ENCODE measurements around the gene SSR4.

SSR4 gene

GRCh38 chrX:153776120-153776599 is 18.3 kb upstream of the SSR4 start:
- no peak for TF ChIP-seq CTCF (IDR thresholded peaks at IDR 0.05; ENCODE audit: low read depth, low read length, poor library complexity, severe bottlenecking)
- no peak for TF ChIP-seq EZH2phosphoT487 (IDR thresholded peaks at IDR 0.05; ENCODE audit: borderline replicate concordance, low read length)
- Histone ChIP-seq H3K4me2 (ENCODE audit: low read length) (no peak overlapping the region), H3K79me2 (ENCODE audit: control insufficient read depth, low read length) (no peaks in the 10 kb centered on the region), H4K20me1 (ENCODE audit: control insufficient read depth, insufficient read depth, low read depth, low read length) (no peaks in the 10 kb centered on the region), H3K27ac (ENCODE audit: low read depth, low read length) (no peak overlapping the region), H3K9me2 (replicated peaks; ENCODE audit: control insufficient read depth, low read length) (no peaks in the 10 kb centered on the region), H3K9me3 (ENCODE audit: control insufficient read depth, insufficient read depth, low read length) (no peaks in the 10 kb centered on the region), H3F3A (ENCODE audit: control insufficient read depth, insufficient read depth) (no peaks in the 10 kb centered on the region), H3K4me3 (ENCODE audit: low read length) (no peak overlapping the region), H3K4me1 (ENCODE audit: control insufficient read depth, low read length) (no peaks in the 10 kb centered on the region), H3K36me3 (ENCODE audit: control insufficient read depth, low read length) (no peaks in the 10 kb centered on the region), H3K27me3 (ENCODE audit: control insufficient read depth, low read length) (no peaks in the 10 kb centered on the region)

- Histone ChIP-seq H3F3A (ENCODE audit: control insufficient read depth, insufficient read depth) (no peaks in the 10 kb centered on the region), H3K36me3 (ENCODE audit: control insufficient read depth, low read length) (no peaks in the 10 kb centered on the region)
Measured at GRCh38 chrX:153776611-153777045, 17.8 kb upstream of the SSR4 start.

GRCh38 chrX:153777261-153778090 is 17.0 kb upstream of the SSR4 start:
- Histone ChIP-seq H3K4me2 (ENCODE audit: low read length) (no peak overlapping the region), H3K27me3 (ENCODE audit: control insufficient read depth, low read length) (no peaks in the 10 kb centered on the region), H3K79me2 (ENCODE audit: control insufficient read depth, low read length) (no peaks in the 10 kb centered on the region), H3K9me3 (ENCODE audit: control insufficient read depth, insufficient read depth, low read length) (no peaks in the 10 kb centered on the region), H3K4me3 (ENCODE audit: low read length) (no peak overlapping the region), H3K27ac (ENCODE audit: low read depth, low read length) (no peak overlapping the region), H3K36me3 (ENCODE audit: control insufficient read depth, low read length) (no peaks in the 10 kb centered on the region), H3F3A (ENCODE audit: control insufficient read depth, insufficient read depth) (no peaks in the 10 kb centered on the region), H3K4me1 (ENCODE audit: control insufficient read depth, low read length) (no peaks in the 10 kb centered on the region), H4K20me1 (ENCODE audit: control insufficient read depth, insufficient read depth, low read depth, low read length) (no peaks in the 10 kb centered on the region), H3K9me2 (replicated peaks; ENCODE audit: control insufficient read depth, low read length) (no peaks in the 10 kb centered on the region)
- TF ChIP-seq EZH2phosphoT487 (IDR thresholded peaks at IDR 0.05; ENCODE audit: borderline replicate concordance, low read length) (no peak), CTCF (IDR thresholded peaks at IDR 0.05; ENCODE audit: low read depth, low read length, poor library complexity, severe bottlenecking) (no peak)

More at GRCh38 chrX:153776611-153777045, 17.8 kb upstream of the SSR4 start:
- Histone ChIP-seq H3K4me1 (ENCODE audit: control insufficient read depth, low read length) (no peaks in the 10 kb centered on the region), H3K4me2 (ENCODE audit: low read length) (no peak overlapping the region), H3K9me2 (replicated peaks; ENCODE audit: control insufficient read depth, low read length) (no peaks in the 10 kb centered on the region), H3K4me3 (ENCODE audit: low read length) (no peak overlapping the region), H3K27ac (ENCODE audit: low read depth, low read length) (no peak overlapping the region), H3K79me2 (ENCODE audit: control insufficient read depth, low read length) (no peaks in the 10 kb centered on the region), H4K20me1 (ENCODE audit: control insufficient read depth, insufficient read depth, low read depth, low read length) (no peaks in the 10 kb centered on the region), H3K9me3 (ENCODE audit: control insufficient read depth, insufficient read depth, low read length) (no peaks in the 10 kb centered on the region), H3K27me3 (ENCODE audit: control insufficient read depth, low read length) (no peaks in the 10 kb centered on the region)
- TF ChIP-seq CTCF (IDR thresholded peaks at IDR 0.05; ENCODE audit: low read depth, low read length, poor library complexity, severe bottlenecking) (no peak), EZH2phosphoT487 (IDR thresholded peaks at IDR 0.05; ENCODE audit: borderline replicate concordance, low read length) (no peak)

All from DOHH2 (cell line).